GM19351 (cell line): ENCODE results near the gene OR10A6.

Experiments
- ATAC-seq: cut with Tn5 transposase; IDR thresholded peaks from one replicate; pipeline ENCODE4 v1.9.1; 2021; ENCODE audit warnings: mild to moderate bottlenecking, moderate library complexity; ENCODE audit not compliant: unreplicated experiment

Gene OR10A6

DNA sequence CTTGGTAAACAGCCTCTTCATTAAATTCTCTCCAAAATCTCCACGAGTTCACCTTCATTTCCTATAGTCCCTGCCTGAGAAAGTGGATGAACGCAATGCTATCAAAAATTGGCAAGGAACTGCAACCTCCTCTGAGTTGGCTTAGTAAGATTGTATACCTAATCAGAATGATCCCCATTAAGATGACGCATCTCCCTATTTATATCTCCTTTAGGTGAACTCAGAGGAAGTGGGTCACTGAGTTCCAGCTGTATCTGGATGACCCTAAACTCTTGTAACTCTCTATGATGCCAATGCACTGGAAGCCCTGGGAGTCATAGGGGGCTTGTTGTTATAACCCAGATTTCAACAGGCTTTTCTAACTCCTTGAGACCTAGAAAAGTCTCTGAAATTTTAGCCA, 48.2 kb downstream of the OR10A6 start:
- ATAC-seq: no peak
